ENCODE data around the gene CDAN1.

The CDAN1 gene

GRCh38 chr15:42729409-42729808 is 7.5 kb downstream of the CDAN1 start:
- no peak for TF ChIP-seq CTCF (IDR thresholded peaks at IDR 0.05; ENCODE audit: extremely low read depth, insufficient read depth, missing control alignments)
- DNase-seq (ENCODE audit: low spot score), result peak; percentile 6
- in situ Hi-C loops (cut with MboI; ENCODE audit: low pct_unique_long_range_greater_than_20kb, low sequenced_read_pairs, unreplicated experiment), result no loop called here

- DNase-seq (ENCODE audit: low spot score), result no peak
- in situ Hi-C loops (cut with MboI; ENCODE audit: low pct_unique_long_range_greater_than_20kb, low sequenced_read_pairs, unreplicated experiment), result no loop called here
- TF ChIP-seq CTCF (IDR thresholded peaks at IDR 0.05; ENCODE audit: extremely low read depth, insufficient read depth, missing control alignments), result no peak
Measured at GRCh38 chr15:42728972-42729371, 8.0 kb downstream of the CDAN1 start.

GRCh38 chr15:42728560-42728959 is 8.4 kb downstream of the CDAN1 start:
- DNase-seq (ENCODE audit: low spot score), result no peak
- in situ Hi-C loops (cut with MboI; ENCODE audit: low pct_unique_long_range_greater_than_20kb, low sequenced_read_pairs, unreplicated experiment), result no loop called here
- no peak for TF ChIP-seq CTCF (IDR thresholded peaks at IDR 0.05; ENCODE audit: extremely low read depth, insufficient read depth, missing control alignments)

- peak; percentile 11 for DNase-seq (ENCODE audit: low spot score)
- TF ChIP-seq CTCF (IDR thresholded peaks at IDR 0.05; ENCODE audit: extremely low read depth, insufficient read depth, missing control alignments), result no peak
Measured at GRCh38 chr15:42727750-42728381, 9.1 kb downstream of the CDAN1 start.

GRCh38 chr15:42726114-42726513 is 10.8 kb downstream of the CDAN1 start:
- DNase-seq (ENCODE audit: low spot score), result peak; percentile 14
- TF ChIP-seq CTCF (IDR thresholded peaks at IDR 0.05; ENCODE audit: extremely low read depth, insufficient read depth, missing control alignments), result no peak
- in situ Hi-C loops (cut with MboI; ENCODE audit: low pct_unique_long_range_greater_than_20kb, low sequenced_read_pairs, unreplicated experiment), result no loop called here

More at GRCh38 chr15:42727750-42728381, 9.1 kb downstream of the CDAN1 start:
- in situ Hi-C loops (cut with MboI; ENCODE audit: low pct_unique_long_range_greater_than_20kb, low sequenced_read_pairs, unreplicated experiment), result no loop called here

- DNase-seq (ENCODE audit: low spot score), result no peak
- in situ Hi-C loops (cut with MboI; ENCODE audit: low pct_unique_long_range_greater_than_20kb, low sequenced_read_pairs, unreplicated experiment), result no loop called here
- TF ChIP-seq CTCF (IDR thresholded peaks at IDR 0.05; ENCODE audit: extremely low read depth, insufficient read depth, missing control alignments), result no peak
Measured at GRCh38 chr15:42725331-42725903, 11.5 kb downstream of the CDAN1 start.

Measured in GM13977 (cell line).